ENCODE data around the gene NID1.

DNA sequence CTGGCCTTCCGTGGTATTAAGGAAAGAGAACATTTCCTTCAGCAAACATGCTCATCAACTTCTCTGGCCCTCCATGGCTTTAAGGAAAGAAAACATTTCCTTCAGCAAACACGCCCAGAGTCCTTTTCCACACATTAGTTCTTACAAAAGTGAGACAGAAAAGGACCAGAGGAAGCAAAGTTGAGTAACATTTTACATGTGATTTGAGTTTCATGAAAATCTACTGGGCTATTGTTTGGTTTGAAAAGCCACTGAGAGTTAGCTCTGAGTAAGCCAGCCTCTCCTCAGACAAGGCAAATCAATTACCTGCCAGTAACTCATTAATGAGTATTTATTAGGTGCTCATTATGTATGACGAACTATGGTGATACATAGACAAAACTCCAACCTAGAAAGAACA, 78.0 kb downstream of the NID1 start:
- TF ChIP-seq POLR2A (IDR thresholded peaks at IDR 0.05) = no peak
- TF ChIP-seq, protein P1, sequence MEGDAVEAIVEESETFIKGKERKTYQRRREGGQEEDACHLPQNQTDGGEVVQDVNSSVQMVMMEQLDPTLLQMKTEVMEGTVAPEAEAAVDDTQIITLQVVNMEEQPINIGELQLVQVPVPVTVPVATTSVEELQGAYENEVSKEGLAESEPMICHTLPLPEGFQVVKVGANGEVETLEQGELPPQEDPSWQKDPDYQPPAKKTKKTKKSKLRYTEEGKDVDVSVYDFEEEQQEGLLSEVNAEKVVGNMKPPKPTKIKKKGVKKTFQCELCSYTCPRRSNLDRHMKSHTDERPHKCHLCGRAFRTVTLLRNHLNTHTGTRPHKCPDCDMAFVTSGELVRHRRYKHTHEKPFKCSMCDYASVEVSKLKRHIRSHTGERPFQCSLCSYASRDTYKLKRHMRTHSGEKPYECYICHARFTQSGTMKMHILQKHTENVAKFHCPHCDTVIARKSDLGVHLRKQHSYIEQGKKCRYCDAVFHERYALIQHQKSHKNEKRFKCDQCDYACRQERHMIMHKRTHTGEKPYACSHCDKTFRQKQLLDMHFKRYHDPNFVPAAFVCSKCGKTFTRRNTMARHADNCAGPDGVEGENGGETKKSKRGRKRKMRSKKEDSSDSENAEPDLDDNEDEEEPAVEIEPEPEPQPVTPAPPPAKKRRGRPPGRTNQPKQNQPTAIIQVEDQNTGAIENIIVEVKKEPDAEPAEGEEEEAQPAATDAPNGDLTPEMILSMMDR (IDR thresholded peaks at IDR 0.05) = no peak

All from thyroid gland (tissue), 4 donors.